Measurements from ENCODE around the gene KDM6B.

DNA sequence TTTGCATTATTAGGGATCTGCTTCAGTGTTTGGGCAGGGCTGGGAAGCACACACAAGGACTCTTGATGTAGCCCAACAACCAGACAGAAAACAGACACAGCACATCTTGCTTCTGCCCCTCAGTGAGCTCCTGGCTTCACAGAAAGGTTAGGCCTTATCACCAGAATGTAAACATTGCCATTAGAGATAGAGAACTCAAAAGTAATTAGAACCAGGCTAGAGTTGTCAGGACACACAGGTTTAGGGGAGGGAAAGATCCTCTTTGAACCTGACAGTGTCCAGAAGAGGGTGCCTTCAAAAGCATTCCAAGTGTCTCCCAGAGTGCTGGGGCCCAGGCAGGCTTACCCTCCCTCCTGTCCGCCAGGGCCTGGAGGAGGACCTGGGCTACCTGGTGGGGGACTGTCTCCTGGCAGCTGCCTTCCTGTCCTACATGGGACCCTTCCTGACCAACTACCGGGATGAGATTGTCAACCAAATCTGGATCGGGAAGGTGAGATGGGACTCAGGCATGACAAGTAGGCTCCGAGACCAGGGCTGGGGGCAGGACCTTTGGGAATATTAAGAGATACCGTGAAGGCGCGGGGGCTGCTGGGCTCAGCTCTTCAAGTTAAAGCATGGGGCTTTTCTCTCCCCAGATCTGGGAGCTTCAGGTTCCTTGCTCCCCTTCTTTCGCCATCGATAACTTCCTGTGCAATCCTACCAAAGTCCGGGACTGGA, 16.9 kb upstream of the KDM6B start:
- TF ChIP-seq, protein P1, sequence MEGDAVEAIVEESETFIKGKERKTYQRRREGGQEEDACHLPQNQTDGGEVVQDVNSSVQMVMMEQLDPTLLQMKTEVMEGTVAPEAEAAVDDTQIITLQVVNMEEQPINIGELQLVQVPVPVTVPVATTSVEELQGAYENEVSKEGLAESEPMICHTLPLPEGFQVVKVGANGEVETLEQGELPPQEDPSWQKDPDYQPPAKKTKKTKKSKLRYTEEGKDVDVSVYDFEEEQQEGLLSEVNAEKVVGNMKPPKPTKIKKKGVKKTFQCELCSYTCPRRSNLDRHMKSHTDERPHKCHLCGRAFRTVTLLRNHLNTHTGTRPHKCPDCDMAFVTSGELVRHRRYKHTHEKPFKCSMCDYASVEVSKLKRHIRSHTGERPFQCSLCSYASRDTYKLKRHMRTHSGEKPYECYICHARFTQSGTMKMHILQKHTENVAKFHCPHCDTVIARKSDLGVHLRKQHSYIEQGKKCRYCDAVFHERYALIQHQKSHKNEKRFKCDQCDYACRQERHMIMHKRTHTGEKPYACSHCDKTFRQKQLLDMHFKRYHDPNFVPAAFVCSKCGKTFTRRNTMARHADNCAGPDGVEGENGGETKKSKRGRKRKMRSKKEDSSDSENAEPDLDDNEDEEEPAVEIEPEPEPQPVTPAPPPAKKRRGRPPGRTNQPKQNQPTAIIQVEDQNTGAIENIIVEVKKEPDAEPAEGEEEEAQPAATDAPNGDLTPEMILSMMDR (IDR thresholded peaks at IDR 0.05; ENCODE audit: insufficient read depth, low read length) = no peak
- TF ChIP-seq GABPA (IDR thresholded peaks at IDR 0.05; ENCODE audit: low read depth) (no peak), SPI1 (IDR thresholded peaks at IDR 0.05; ENCODE audit: borderline replicate concordance, low read depth) (no peak)
- TF ChIP-seq, protein P2, sequence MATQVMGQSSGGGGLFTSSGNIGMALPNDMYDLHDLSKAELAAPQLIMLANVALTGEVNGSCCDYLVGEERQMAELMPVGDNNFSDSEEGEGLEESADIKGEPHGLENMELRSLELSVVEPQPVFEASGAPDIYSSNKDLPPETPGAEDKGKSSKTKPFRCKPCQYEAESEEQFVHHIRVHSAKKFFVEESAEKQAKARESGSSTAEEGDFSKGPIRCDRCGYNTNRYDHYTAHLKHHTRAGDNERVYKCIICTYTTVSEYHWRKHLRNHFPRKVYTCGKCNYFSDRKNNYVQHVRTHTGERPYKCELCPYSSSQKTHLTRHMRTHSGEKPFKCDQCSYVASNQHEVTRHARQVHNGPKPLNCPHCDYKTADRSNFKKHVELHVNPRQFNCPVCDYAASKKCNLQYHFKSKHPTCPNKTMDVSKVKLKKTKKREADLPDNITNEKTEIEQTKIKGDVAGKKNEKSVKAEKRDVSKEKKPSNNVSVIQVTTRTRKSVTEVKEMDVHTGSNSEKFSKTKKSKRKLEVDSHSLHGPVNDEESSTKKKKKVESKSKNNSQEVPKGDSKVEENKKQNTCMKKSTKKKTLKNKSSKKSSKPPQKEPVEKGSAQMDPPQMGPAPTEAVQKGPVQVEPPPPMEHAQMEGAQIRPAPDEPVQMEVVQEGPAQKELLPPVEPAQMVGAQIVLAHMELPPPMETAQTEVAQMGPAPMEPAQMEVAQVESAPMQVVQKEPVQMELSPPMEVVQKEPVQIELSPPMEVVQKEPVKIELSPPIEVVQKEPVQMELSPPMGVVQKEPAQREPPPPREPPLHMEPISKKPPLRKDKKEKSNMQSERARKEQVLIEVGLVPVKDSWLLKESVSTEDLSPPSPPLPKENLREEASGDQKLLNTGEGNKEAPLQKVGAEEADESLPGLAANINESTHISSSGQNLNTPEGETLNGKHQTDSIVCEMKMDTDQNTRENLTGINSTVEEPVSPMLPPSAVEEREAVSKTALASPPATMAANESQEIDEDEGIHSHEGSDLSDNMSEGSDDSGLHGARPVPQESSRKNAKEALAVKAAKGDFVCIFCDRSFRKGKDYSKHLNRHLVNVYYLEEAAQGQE (IDR thresholded peaks at IDR 0.05; ENCODE audit: insufficient replicate concordance, low read depth) = no peak
